Measurements from ENCODE around the gene ABCC2. TPM values are rescaled to one million over a fixed set of nuclear protein-coding genes. Genes with fewer than 3 reads are reported as not detected.

ABCC2 gene
- total RNA-seq, 1 donor from 2014 or later: 1.3 TPM

DNA sequence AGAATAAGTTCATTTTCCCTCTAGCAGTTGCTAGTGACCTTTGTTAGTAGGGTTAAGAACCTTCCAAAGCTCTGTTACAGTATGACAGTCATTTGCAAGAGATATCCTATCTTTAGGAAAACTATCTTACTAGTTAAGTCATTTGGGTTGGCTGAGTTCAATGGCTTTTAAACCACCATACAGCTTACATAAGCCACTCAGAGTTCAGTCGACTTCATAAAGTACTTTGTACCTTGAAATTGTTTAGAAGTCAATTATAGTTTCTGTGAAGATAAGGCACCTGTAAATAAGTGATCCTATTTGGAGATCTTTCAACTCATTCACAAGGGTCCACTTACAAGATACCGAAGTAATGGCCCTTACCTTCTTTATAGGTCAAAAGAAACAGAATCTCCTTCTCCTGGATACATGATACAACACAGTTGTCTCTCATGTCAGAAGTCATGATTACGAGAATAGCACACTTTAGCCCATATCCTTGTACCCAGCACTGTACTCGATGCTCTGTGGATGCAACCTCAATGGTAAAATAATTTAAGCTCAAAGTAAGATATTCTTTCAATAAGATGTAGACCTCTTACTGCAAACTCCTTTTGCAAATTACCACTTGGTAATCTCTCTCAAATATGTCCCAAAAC is 11.9 kb upstream of the ABCC2 start:
- intact Hi-C loops (cut with micrococcal nuclease): no loop called here

DNA sequence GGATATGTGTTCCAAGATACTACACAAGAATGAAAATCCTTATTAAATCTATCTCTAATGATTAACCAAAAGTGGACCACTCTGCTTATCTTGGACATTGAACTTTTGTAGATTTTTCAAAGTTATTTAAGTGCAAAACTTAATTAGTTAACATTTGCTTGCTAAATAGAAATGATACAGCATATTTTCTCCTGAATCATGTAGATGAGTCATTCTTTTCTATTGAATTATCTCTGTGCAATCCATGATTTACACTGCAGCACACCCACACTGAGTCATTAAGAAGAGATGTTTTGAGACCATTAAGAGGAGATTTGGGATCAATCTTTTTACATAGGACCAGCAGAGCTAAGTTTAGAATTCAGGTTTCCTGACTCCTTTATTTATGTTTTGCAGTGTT is 6.6 kb upstream of the ABCC2 start:
- intact Hi-C loops (cut with micrococcal nuclease): no loop called here

DNA sequence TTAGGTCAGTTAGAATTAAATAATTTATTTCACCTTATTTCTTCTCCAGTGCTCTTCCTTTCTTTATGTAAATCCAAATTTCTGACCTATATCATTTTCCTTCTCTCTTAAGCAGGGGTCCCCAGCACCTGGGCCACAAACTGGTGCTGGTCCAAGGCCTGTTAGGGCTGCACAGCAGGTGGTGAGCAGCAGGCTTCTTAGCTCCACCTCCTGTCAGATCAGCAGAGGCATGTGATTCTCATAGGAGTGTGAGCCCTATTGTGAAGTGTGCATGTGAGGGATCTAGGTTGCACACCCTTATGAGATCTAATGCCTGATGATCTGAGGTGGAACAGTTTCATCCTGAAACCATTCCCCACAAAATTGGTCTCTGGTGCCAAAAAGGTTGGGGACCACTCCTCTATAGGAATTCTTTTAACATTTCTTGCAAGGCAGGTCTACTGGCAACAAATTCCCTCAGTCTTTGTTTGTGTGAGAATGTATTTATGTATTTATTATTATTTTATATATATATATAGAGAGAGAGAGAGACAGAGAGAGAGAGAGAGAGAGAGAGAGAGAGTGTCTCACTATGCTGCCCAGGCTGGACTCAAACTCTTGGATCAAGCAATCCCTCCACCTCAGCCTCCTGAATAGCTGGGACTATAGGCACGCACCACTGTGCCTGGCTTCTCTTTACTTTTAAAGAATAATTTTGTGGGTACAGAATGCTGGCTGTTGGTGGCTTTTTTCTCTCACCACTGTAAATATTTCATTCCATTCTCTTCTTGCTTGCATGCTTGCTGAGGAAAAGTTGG is 4.3 kb upstream of the ABCC2 start:
- intact Hi-C loops (cut with micrococcal nuclease): no loop called here

DNA sequence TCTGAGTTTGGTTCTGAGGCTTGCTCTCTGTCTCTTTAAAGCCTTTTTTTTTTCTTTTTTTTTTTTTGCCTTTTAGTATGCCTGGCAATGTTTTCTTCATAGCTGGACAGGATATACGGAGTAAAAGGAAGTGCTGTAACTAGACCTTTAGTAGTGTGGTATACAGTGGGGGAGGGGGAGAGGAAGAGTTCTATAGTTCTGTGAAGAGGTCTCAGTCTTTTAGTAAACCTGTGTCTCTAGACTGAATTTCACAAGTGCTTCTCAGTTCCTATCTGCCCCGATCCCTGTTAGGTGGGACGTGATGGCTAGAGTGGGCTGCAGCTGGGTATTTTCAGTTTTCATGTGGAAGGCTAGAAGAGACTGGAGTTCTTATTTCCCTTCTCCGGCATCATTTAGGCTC is 3.1 kb upstream of the ABCC2 start:
- intact Hi-C loops (cut with micrococcal nuclease): no loop called here

DNA sequence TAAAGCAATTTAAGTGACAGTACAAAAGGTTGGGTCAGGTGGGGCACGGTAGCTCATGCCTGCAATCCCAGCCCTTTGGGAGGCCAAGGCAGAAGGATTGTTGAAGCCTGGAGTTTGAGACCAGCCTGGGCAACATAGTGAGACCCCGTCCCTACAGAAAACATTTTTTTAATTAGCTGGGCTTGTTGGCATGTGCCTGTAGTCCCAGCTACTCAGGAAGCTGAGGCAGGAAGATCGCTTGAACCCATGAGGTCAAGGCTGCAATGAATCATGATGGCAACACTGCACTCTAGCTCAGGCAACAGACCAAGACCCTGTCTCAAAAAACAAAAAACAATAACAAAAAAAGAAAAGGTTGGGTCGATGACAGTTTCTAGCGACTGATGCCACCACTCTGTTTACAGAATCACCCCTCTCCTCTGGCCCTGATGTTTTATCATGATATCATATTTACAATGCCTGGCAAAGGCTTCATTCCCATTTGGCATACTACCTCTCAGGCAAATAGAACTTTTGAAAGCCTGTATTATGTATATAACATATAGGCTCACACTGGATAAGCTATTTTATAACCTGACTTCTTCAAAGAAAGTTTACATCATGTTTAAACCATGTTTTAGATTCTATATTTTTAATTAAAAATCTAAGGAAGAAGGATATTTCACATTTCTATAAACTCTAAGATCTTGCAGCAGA is 558 bp upstream of the ABCC2 start:
- intact Hi-C loops (cut with micrococcal nuclease): no loop called here

DNA sequence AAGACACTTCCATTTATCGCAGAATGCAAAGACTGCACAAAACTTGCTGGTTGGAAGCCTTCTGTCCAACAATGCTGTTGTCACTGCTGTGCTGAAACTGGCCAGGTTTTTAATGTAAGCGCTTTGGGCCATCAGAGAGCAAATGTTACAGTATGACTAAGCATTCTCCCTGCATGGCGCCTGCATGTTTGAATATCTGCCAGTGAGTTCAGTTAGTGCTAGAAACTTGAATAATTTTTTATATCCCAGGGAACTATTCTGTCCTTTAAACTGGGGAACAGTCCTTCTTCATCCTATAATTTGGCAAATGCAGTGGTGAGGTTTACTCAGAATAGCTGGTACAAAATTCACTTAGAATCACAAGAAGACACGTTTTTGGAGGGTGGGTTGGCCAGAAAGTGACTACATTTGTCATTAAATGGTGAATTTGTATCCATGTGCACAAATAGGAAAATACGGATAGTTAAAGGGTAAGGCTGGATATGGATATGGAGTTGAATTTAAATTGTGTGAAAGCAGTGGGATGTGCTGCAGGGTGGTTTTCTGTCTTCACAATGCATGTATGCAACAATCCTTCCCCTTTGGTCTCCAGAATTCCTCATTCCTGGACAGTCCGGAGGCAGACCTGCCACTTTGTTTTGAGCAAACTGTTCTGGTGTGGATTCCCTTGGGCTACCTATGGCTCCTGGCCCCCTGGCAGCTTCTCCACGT is 1.7 kb downstream of the ABCC2 start:
- intact Hi-C loops (cut with micrococcal nuclease): no loop called here

DNA sequence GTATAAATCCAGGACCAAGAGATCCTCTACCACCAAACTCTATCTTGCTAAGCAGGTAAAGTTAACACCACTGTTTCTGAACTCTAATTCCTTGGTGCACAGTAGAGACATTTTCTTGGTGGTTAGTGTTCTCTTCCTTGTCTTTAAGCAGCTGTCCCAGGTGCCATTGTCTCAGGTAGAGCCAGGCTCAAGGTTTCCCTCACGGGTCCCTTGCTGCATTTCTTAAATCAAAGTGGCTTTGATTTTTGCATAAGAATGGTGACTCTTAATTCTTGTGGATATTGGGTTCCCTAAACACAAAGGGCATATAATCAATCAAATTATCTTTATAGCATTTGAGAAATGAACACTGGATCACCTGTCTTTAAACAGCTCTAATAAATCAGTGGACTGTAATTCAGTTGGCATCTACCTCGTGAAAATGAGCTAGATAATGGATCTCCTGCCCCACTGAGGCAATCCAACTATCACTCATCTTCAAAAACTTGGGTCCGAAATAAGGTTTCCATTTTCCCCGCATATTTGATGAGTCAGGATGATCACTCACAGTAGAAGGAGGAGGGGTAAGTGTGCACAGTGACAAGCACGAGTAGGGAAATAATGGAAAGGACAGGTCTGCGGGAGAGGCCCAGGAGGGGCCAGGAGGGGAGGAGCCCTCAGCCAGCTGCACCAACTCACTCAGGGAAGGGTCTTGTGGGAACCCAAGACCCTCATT is 2.4 kb downstream of the ABCC2 start:
- intact Hi-C loops (cut with micrococcal nuclease): no loop called here

DNA sequence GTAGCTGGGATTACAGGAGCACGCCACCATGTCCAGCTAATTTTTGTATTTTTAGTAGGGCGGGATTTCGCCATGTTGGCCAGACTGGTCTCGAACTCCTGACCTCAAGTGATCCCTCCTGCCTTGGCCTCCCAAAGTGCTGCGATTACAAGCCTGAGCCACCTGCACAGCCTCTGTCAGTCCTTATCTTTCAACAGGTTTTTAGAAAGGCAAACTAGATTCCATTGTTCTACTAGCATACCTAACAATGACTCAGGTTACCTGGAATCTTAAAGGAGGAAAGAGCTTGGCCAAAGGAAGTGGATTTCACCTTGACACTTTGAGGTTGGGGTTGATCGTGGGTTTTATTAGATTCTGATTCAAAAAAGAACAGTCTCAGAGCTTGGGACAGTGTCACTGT is 3.2 kb downstream of the ABCC2 start:
- intact Hi-C loops (cut with micrococcal nuclease): no loop called here

DNA sequence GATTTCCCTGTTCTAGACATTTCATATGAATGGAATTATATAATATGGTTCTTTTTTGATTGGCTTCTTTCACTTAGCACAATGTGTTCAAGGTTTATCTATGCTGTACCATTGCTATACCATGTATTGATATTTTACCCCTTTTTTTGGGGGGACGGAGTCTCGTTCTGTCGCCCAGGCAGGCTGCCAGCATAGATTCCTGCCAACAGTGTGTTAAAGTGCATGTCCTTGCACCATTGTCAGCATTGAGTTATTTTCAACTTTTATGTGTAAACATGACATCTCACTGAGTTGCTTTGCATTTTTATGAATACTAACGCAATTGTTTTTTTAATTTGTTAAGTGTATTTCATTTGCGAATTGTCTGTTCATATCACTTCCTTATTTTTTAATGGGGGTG is 4.9 kb downstream of the ABCC2 start:
- intact Hi-C loops (cut with micrococcal nuclease): no loop called here

DNA sequence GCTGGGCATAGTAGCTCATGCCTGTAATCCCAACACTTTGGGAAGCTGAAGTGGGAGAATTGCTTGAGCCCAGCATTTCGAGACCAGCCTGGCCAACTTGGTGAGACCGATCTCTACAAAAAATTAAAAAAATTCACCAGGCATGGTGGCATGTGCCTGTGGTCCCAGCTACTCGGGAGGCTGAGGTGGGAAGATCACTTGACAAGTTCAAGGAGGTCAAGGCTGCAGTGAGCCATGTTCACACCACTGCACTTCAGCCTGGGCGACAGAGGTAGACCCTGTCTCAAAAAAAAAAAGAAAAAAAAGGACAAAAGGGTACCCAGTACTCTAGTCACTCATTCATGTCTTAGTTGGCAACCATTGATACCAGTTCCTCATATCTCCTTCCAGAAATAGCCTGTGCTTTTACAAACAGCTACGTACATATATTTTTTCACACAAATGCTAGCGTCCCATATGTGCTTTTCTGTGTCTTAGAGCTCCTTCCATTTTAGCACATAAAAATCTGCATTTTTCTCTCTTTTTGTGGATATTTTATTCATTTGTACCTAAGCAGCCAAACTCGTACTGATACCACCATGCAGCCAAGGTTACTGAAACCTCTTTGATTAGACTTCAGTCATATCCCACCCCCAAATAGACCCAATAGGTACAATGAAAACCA is 5.5 kb downstream of the ABCC2 start:
- intact Hi-C loops (cut with micrococcal nuclease): no loop called here

DNA sequence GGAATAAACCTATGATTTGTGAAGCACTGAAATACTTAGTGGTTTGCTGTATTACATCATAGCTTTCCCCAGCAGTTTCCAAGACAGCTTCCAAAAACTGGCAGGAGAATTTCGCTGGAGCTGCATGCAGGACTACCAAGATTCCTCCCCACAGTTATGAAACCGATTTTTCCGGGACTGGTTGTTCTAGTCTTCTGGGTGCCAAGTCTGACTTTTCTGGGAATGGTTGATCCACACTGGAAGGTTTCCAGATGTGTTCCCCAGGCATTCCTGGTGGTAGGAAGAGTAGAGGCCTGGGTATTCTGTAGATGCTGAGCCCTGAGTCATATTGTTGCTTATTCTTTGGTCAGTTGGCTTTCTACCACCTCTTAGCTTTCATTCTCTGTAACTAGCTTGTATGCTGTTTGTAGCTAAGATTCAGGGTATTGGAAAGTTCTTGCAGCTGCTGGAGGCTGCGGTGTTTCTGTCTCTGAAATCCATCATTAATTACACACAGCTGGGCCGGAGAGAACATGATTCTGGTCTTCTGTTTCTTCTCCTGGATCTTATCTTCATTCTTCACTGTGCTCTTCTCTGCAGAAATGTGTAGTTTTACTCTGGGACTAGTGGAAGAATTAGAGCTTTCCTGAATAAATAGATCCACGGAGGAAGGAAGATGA is 6.3 kb downstream of the ABCC2 start:
- intact Hi-C loops (cut with micrococcal nuclease): no loop called here

DNA sequence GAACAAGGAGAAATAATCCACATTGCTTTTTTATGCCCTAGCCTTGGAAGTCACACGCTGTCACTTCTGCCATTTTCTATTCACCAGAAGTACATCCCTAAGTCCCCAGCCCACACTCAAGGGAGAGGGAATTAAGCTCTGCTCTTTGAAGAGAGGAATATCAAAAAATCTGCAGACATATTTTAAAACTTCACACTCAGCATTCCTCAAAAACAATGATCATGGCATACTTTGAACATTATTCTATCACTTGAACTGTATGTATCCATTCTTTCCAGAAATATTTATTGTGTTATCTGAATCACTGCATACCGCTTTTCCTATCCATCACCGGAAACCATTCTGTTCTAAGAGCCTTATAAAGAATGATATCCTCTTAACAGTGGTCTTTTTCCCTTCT is 9.4 kb downstream of the ABCC2 start:
- intact Hi-C loops (cut with micrococcal nuclease): no loop called here

DNA sequence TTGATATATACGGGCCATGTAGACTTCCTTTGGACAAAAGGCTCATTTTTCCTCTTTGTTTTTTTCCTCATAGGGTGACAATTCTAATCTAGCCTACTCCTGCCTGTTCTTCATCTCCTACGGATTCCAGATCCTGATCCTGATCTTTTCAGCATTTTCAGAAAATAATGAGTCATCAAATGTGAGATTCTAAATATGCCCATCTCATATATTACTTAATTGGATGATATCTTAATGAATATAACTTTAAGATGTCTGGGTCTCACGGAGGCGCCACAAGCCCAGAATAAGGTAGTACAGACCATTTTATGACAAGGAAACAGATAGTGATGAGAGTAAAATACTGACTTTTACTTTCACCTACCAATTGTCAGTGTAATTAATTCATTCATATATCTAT is 11.4 kb downstream of the ABCC2 start:
- intact Hi-C loops (cut with micrococcal nuclease): no loop called here

DNA sequence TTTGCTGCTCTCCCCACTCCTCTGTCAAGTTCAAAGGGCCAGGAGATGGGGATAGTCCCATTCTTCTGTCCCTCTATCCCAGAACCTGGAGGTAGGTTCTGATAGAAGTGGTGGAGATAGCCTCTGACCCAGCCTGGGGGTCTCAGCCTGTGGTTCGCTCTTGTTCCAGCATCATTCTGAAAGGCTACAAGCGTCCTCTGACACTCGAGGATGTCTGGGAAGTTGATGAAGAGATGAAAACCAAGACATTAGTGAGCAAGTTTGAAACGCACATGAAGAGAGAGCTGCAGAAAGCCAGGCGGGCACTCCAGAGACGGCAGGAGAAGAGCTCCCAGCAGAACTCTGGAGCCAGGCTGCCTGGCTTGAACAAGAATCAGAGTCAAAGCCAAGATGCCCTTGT is 14.5 kb downstream of the ABCC2 start:
- intact Hi-C loops (cut with micrococcal nuclease): no loop called here

DNA sequence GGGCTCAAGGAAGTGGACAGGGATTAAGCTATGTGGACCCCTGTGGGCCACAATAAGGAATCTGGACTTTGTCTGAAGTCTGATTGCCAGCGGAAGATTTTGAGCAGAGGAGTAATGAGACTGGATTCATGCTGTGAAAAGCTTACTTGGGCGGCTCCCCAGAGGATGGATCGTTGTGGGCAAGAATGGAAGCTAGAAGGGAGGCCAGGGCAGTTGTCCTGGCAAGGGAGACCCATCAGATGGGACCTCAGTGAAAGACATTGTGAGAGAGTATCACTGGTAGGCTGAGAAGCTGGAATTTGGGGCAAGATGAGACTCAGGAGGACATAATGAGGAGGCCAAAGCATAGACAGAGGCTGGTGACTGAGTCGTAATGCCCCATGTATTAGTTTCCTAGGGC is 15.6 kb downstream of the ABCC2 start:
- intact Hi-C loops (cut with micrococcal nuclease): no loop called here

DNA sequence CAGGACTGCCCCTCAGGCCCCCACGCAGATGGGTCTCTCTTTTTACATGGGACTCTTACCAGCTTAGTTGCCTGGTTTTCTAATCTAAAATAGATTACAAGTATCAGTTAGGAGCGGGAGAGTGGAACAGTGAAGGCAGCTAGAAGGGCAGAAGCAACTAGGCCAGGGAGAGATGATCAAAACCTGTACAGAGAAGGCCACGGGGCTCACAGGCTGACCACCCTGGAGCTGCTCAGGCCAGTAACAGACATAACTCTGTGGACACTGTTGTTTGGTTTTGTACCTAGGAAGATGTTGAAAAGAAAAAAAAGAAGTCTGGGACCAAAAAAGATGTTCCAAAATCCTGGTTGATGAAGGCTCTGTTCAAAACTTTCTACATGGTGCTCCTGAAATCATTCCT is 16.5 kb downstream of the ABCC2 start:
- intact Hi-C loops (cut with micrococcal nuclease): no loop called here

DNA sequence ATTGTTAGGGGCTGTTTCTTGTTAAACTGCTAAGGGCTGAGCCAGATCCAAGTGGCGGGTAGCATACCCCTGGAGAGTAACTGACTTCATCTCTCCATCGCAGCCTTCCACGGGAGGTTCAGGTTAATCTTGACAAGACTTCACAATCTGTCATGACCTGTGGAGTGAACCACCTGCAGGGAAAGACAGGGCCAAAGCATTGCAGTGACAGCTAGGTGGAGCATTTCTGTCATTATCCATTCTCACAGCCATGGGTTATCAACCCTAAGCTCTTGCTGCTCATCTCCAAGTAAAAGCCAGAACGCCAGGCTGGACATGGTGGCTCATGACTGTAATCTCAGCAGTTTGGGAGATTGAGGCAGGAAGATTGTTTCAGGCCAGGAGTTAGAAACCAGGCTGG is 17.2 kb downstream of the ABCC2 start:
- intact Hi-C loops (cut with micrococcal nuclease): no loop called here

DNA sequence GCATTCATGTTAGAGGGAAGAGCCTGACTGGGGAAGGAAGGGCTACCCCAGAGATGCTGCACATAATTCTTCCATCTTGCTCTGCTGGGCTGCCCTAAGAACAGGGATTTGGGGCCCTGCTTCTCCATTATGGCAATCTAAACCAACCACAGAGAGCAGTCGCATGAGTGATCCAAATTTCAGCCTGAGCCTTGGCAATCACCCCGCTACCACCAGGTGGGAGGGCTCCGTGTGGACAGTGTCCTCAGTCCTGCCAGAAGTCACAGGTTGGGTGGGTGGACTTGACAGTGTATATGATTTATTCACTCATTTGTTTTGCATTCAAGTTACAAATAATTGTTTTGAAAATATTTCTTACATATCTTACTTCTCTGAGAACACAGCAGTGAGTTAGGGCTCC is 22.0 kb downstream of the ABCC2 start:
- intact Hi-C loops (cut with micrococcal nuclease): no loop called here

DNA sequence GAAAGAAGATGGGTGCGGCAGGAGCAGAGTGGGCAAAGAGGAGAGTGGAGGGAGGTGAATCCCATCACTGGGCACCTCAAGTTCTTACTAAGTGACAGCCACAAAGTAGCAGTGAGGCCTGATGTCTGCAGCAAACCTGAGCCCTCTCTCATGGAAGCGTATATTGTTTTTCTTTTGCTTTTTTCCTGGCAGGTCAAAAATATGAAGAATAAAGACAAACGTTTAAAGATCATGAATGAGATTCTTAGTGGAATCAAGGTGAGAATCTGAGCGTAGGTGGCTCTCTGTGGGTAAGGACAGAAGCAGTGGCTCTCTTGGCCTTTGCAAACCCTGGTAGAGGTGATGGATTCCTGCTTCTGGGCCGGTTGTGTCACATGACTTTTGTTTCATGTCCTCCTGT is 22.8 kb downstream of the ABCC2 start:
- intact Hi-C loops (cut with micrococcal nuclease): no loop called here

DNA sequence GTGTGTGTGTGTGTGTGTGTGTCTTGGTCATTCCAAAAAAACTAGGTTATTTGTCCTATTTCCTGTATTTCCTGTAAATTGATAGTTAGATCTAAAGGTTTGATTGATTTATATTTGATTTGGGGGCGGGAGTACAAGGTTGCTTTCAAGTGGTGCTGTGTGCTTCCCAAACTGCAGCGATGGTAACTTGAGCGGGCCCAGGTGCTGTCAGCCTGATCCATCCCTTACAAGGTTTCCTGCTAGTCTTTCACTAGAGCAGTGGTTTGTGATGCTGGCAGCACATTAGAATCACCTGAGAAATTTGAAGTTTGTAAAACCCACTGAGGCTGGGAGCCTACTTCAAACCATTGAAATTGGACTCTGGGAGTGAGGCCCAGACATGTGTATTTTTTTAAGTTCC is 23.7 kb downstream of the ABCC2 start:
- intact Hi-C loops (cut with micrococcal nuclease): no loop called here
